Prostate gland (tissue), 2 donors: ENCODE data around the gene FBXO10.

ENCODE experiments used
- CTCF ChIP-seq, 4 experiments: fragments of 200-600 bp in 2 of 4; fragments of 450-650 bp in 2 of 4; sonication (generic) in 2 of 4; IDR thresholded peaks; 1 replicate in 3 of 4; 2 replicates in 1 of 4; pipeline ENCODE4 v1.5.1; 2016 to 2019; ENCODE audit warnings: antibody characterized with exemption in 4 of 4, mild to moderate bottlenecking in 2 of 4, moderate library complexity in 2 of 4
- POLR2A ChIP-seq: fragments of 450-650 bp; IDR thresholded peaks from one replicate; pipeline ENCODE4 v1.6.1; 2016; ENCODE audit warnings: antibody characterized with exemption, mild to moderate bottlenecking
- POLR2AphosphoS5 ChIP-seq: sonication (generic); formaldehyde crosslinking; IDR thresholded peaks from one replicate; pipeline ENCODE4 v1.6.1; 2017; ENCODE audit warnings: antibody characterized with exemption

- TF ChIP-seq CTCF (IDR thresholded peaks at IDR 0.05), result no peak
- TF ChIP-seq POLR2AphosphoS5, result no peak
- no peak for TF ChIP-seq POLR2A
Observed at GRCh38 chr9:37517923-37518322, 58.3 kb downstream of the FBXO10 start.
